Suppressor macrophage treated with lipopolysaccharide for 4 hours (primary cell): Measurements from ENCODE around the gene MAGEA10.
"Not testable (repeated sequence)": the region's sequence is repeated elsewhere in the genome, so short reads cannot be mapped to it uniquely, and the experiment has no call there.

Source experiments
- DNase-seq: peaks from one replicate; pipeline ENCODE4 v3.0.0-alpha.2; 2020

Gene MAGEA10

GRCh38 chrX:152138388-152138784 is at the start of gene MAGEA10:
Gene MAGEA10, minus strand, starts transcription at chrX:152138577. Its CDS starts 2,957 bp downstream, at chrX:152135620.
- no peak for DNase-seq

- no peak for DNase-seq
These were observed 39.3 kb upstream of the MAGEA10 start for GRCh38 chrX:152177497-152178269.

- no peak for DNase-seq
These were observed 38.7 kb upstream of the MAGEA10 start for GRCh38 chrX:152177052-152177451.

GRCh38 chrX:152175892-152176291 is 37.5 kb upstream of the MAGEA10 start:
- DNase-seq: not testable (repeated sequence)

- DNase-seq: not testable (repeated sequence)
These were observed 35.5 kb upstream of the MAGEA10 start for GRCh38 chrX:152173923-152174322.

- DNase-seq: no peak
These were observed 32.2 kb upstream of the MAGEA10 start for GRCh38 chrX:152170621-152171020.

- DNase-seq: no peak
These were observed 26.8 kb upstream of the MAGEA10 start for GRCh38 chrX:152165033-152165743.

GRCh38 chrX:152157042-152157441 is 18.7 kb upstream of the MAGEA10 start:
- DNase-seq: no peak

GRCh38 chrX:152155766-152156310 is 17.5 kb upstream of the MAGEA10 start:
- no peak for DNase-seq

GRCh38 chrX:152154050-152154449 is 15.7 kb upstream of the MAGEA10 start:
- no peak for DNase-seq

GRCh38 chrX:152151256-152151655 is 12.9 kb upstream of the MAGEA10 start:
- DNase-seq: no peak

- no peak for DNase-seq
These were observed 11.3 kb upstream of the MAGEA10 start for GRCh38 chrX:152149648-152150047.

GRCh38 chrX:152139589-152139988 is 1.2 kb upstream of the MAGEA10 start:
- no peak for DNase-seq

GRCh38 chrX:152137771-152138387 is 498 bp downstream of the MAGEA10 start:
- DNase-seq: no peak

- DNase-seq: no peak
These were observed 2.1 kb downstream of the MAGEA10 start for GRCh38 chrX:152136312-152136711.

GRCh38 chrX:152131525-152131924 is 6.9 kb downstream of the MAGEA10 start:
- no peak for DNase-seq

- not testable (repeated sequence) for DNase-seq
These were observed 9.1 kb downstream of the MAGEA10 start for GRCh38 chrX:152129069-152129844.

GRCh38 chrX:152117305-152117704 is 21.1 kb downstream of the MAGEA10 start:
- no peak for DNase-seq

- no peak for DNase-seq
These were observed 29.9 kb downstream of the MAGEA10 start for GRCh38 chrX:152108527-152108926.

- no peak for DNase-seq
These were observed 34.5 kb downstream of the MAGEA10 start for GRCh38 chrX:152103866-152104265.

GRCh38 chrX:152086141-152086540 is 52.2 kb downstream of the MAGEA10 start:
- DNase-seq: no peak
